ENCODE measurements around the gene PRLR. TPM values are rescaled to one million over a fixed set of nuclear protein-coding genes. Genes with fewer than 3 reads are reported as not detected.

Gene PRLR
- total and polyA plus RNA-seq, 2 of the 8 experiments (the other 6 are each of a cell fraction or from before 2014, with no cell fraction given) = 0.53 to 2.5 TPM

DNA sequence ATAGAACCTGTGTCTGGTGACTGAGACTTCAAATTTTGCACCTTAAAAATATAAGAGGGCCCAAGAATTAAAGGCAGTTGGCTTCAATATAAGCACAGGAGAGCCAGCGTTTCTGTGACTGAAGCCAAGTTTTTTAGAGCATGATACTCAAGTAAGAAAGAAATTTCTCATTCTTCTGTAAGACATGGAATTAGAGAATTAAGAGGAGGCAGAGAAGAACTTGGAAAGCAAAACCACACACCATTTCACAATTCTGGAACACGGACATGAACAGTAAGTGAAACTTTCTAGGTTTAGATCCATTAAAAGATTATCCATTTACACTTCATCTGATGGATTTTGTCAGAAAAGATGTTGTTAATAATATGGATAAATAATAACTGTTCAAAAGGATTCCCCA lies 173.6 kb downstream of the PRLR start (continued):
- no peak for TF ChIP-seq CBX8 (IDR thresholded peaks at IDR 0.05; ENCODE audit: borderline replicate concordance, low read depth, low read length)
- no peak for TF ChIP-seq SP2 (IDR thresholded peaks at IDR 0.05; ENCODE audit: low read length)
